Endothelial cell of hepatic sinusoid (primary cell): ENCODE results near the gene CDKN1B.

Source experiments
- in situ Hi-C: cut with HindIII; loops from 2 replicates; pipeline ENCODE4 v1.10.0; 2017; ENCODE audit warnings: low sequenced_read_pairs

The CDKN1B gene

DNA sequence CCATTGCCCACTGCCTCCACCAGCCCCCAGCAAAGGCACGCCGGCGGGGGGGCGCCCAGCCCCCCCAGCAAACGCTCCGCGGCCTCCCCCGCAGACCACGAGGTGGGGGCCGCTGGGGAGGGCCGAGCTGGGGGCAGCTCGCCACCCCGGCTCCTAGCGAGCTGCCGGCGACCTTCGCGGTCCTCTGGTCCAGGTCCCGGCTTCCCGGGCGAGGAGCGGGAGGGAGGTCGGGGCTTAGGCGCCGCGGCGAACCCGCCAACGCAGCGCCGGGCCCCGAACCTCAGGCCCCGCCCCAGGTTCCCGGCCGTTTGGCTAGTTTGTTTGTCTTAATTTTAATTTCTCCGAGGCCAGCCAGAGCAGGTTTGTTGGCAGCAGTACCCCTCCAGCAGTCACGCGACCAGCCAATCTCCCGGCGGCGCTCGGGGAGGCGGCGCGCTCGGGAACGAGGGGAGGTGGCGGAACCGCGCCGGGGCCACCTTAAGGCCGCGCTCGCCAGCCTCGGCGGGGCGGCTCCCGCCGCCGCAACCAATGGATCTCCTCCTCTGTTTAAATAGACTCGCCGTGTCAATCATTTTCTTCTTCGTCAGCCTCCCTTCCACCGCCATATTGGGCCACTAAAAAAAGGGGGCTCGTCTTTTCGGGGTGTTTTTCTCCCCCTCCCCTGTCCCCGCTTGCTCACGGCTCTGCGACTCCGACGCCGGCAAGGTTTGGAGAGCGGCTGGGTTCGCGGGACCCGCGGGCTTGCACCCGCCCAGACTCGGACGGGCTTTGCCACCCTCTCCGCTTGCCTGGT, at the start of gene CDKN1B:
Gene CDKN1B, plus strand, starts transcription at position 576 of the 793 bp plus-strand sequence. CDS start 472 bp downstream, outside the sequence.
- in situ Hi-C loops: no loop called here

DNA sequence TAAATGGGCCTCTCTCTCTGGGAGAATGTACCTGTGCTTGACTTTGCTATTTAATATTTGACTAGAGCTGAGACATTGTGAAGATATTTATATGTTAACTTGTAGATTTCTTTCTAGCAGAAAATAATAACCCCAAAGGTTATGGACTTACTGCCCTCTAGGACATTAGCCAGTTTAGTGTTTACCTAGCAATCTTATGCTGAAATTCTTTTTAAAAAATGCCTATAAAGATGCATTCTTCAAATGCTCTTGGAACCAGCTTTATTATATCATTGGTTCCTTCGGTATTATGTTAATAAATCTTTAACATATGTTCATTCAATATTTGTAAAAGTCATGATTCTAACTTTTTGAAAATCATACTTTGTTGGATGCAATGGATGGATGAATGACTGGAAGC, 49.2 kb upstream of the CDKN1B start:
- in situ Hi-C loops: loop anchor here (5.0 to 25.0 kb wide), 3 partner anchors 71 to 593 kb away; partner anchors contain the start of gene BCL2L14

DNA sequence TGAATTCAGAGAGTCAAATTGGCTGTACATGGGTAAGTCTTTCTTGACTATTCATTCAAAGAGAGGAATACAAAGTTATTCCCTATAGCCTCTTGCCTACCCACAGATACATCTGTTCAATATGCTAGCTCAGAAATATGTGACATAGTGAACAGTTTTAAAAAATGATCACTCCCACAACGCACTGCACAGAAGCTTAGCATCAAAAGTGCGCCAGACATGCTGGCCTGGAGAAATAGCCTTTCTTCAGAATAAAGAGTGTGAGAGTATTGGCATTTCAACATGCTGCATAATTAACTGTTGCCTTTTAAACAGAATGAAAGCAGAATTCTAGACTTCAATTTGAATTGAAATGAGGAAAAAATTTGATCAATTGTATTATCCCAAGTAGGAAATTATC, 48.1 kb upstream of the CDKN1B start:
- in situ Hi-C loops: loop anchor here (5.0 to 25.0 kb wide), 3 partner anchors 72 to 594 kb away; partner anchors contain the start of gene BCL2L14

DNA sequence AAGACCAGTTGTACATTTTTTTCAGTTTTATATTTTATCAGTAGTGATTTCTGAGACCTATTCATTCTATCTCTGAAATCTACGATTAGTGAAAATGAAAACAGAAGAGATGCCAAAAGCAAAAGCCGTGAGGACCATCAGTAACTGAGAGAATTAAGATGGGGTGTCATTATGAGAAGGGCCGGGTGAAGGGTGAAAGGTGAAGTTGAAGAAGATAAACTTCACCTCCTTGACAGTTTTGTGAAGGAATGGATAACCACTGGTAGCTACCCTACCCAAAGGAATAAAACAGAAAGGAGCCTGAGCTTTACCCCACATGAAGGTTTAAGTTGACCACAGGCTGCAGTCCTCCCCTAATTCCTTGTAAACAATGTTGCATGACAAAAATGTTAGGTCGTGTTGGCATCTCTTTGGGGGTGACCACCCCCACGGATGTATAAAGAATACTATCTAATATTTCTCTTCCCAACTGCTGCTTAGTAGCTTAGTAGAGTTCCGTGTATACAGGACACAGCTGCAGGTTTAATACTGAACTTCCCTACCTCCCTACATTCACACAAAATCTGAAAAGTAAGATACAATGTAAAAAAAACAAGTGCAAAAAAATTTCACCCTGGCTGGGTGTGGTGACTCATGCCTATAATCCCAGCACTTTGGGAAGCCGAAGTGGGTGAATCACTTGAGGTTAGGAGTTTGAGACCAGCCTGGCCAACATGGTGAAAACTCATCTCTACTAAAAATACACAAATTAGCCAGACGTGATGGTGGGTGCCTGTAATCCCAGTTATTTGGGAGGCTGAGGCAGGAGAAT, 45.1 kb upstream of the CDKN1B start:
- in situ Hi-C loops: loop anchor here (25.0 kb wide), 1 partner anchor 285 kb away; no protein-coding TSS in a partner anchor

DNA sequence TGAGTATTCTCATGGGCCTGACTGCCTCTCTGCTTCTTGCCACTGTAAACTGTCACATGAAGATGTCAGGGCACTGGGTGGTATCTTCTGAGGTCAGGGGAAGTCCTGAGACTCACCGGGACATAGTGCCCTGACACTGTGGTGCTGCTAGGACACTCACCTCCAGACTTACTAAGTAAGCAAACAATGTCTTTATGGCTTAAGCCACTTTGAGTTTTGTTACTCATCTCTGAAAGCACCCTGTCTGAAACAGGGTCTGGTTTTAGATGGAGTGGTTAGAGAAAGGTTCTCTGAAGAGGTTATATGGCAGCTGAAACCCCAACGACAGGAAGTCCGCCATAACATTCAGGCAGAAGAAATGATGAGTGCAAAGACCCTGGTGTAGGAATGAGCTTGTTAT, 43.9 kb upstream of the CDKN1B start:
- in situ Hi-C loops: loop anchor here (25.0 kb wide), 1 partner anchor 286 kb away; no protein-coding TSS in a partner anchor

DNA sequence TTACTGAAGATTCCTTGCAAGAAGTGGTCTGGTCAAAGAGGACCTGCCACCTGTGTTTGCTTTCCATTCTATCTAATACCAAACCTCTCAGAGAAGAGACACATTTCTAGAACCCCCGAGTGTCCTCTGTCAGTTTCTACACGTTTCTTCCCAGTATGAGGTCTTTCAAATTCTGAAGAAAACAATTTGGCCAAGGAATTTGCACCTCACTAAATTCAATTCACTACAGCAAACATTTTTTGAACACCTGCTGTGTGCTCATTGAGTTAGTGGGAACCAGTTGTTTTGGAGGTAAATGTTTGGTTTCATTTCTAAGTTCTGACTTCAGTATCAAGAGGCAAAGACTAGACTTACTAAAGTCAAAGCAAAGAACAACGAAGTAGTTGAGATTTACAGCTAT, 40.6 kb upstream of the CDKN1B start:
- in situ Hi-C loops: no loop called here

DNA sequence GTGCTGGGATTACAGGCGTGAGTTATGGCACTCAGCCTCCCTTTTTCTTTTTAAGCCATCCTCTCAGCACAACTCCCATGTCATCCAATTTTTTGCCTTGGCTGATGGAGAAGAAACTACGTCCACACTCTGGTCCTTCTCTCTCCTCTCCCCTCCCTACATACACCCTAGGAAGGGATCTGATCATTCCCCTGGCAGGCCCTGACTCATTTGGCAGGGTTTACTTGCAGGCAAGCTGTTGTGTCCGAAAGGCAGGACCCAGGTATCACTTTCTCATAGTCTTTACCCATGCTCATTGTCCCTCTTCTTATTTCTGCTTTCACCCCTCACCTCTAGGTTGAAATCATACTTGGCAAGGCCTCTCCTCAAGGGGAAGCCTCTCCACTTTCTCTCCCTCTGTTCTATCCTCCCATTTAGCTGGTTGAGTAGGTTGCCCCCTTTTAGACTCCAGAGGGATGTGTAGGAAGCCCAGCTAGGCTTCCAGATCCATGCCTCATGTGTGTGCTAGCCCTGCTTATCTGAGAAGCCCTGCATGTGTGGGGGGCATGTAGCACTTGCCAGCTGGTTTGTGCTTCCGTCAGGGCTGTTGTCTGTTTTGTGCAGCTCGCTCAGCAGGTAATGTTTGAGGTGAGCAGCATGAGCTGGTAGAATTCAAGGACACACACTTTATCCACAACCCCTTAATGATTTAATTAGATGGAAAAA, 36.0 kb upstream of the CDKN1B start:
- in situ Hi-C loops: no loop called here

DNA sequence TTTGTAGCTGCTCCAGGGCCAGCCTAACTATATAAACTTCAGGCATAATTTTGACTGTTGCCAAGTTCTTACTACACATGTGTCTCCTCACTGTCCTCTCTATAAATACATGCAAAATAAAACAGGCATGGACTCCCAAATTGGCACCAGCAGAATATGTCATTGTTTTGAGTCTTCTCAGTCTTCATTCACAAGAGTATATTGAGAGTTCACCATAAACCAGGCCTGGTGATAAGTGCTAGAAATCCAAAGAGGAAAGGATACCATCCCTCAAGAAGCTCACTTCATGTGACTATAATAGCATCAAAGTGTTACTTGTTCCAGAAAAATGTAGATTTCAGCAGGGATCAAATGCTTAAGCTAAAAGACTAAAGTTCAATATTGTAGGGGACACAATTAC, 34.9 kb upstream of the CDKN1B start:
- in situ Hi-C loops: no loop called here

DNA sequence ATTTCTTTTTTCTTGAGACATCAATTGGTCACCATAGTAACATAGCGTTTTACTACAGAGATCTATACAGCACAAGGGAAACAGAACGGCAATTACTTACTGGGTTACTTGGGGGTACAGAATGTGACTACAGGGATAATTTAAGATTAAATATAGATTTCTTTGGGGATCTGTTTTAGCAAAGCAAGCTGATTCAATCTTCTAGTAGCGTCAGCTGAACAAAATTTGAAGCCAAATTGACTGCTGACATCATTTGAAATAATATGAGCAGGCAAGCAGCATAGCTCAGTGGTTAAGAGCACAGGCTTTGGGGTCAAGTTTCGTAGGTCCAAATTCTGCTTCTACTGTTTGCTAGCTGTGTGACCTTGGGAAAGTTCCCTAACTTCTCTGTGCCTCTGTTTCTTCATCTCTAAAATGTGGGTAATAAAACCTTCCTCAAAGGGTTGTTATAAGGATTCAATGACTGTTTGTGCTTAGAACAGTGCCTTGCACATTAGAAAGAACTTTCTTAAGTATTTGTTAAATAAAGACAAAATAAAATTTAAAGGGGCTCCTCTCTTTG, 34.0 kb upstream of the CDKN1B start:
- in situ Hi-C loops: no loop called here

DNA sequence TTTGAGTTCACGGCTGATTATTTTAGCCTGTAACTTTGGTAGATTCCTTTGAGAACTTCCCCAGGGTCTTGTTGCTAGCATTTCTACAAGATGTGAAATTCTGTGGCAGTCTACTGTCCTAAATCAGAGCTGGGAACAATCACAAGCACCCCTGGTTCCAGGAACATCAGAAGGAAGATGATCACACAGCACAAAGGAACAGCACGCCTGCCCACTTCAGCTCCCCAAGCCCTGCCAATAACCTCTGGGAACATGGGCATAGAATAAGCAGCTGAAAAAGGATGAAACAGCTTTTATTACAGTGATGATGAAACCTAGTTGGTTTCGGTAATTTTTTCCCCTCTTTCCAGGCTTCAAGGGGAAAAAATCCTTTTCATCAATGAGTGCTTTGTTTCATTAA, 33.4 kb upstream of the CDKN1B start:
- in situ Hi-C loops: no loop called here

DNA sequence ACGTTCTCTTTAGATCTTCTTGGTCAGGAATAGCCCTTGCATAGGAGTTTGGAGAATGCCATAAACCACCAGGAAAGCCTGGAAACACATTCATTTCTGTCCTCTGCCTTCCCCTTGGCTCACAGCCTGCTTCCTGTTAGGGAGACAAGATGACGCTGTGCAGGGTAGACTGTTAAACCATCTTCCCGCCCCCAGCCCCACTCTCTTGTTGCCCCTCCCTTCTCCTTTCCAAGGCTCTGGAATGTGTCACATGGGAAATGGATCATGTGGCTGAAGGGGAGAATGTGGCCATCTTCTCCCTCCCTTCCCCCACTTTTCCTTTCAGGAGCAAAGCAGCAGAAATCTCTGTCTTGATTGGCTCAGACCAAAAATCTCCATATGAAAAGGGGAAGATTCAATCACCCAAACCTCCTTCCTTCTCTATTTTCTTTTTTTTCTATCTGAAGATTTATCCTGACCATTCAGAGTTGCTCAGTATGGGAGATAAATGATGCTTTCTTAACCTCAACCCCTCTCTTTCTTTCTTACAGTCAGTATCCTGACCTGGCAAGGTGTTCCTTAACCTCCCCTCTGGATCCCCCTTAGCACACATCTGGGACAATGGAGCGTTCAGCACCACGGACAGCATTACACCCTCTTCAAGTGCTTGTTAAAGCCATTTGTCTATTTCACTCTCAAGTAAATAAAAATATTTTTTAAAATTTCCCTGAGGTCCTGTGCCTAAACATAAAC, 32.6 kb upstream of the CDKN1B start:
- in situ Hi-C loops: no loop called here

DNA sequence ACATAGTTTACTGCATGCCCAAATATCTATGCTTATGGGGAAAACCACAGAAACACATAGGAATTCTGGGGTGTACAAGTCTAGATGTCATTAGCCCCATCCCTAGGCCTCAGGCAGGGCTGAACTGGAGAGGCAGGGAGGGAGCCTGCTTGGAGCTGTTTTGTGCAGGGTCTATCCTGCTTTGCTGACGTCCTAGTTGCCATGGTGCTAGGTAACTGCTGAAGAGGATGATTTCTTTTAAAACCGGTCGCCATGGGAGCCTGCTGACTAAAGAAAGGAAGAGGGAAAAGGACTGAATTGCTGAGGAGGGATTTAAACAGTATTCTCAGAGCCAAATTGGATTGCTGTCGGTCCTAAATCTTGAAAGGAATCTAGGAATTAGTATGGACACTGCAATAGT, 31.9 kb upstream of the CDKN1B start:
- in situ Hi-C loops: no loop called here

DNA sequence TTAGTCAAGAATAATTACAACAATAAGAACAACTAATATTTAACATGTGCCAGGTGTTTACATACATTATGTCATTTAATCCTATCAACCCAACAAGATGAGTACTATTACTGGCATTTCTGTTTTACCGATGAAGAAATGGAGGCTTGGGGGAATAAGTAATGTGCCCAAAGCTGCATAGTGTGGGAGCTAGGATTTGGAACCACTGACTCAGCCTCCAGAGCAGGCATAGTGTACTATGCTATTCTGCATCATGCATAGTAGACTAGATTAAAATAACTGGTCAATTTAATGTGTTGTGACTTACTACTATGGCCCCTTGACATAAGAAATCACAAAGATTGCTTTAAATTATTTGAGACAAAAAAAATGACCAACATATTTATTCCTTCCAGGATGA, 30.7 kb upstream of the CDKN1B start:
- in situ Hi-C loops: no loop called here

DNA sequence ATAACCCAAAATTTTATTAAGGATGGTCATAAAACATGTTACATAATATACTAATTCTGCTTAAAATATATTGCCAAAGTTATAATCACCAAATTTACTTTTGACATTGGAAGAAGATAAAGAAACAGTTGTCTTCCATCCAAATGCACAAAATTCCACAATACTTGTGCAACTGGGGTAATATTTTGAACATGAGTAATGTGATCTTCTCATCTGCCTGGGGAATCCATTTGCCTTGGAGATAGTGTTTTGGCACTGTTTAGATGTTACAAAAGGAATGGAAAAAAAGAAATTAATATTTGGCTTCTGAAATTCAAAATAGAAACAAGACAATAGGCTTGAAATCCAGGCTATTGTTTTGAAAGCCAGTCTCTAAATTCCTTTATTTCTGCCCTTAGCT, 30.2 kb upstream of the CDKN1B start:
- in situ Hi-C loops: no loop called here

DNA sequence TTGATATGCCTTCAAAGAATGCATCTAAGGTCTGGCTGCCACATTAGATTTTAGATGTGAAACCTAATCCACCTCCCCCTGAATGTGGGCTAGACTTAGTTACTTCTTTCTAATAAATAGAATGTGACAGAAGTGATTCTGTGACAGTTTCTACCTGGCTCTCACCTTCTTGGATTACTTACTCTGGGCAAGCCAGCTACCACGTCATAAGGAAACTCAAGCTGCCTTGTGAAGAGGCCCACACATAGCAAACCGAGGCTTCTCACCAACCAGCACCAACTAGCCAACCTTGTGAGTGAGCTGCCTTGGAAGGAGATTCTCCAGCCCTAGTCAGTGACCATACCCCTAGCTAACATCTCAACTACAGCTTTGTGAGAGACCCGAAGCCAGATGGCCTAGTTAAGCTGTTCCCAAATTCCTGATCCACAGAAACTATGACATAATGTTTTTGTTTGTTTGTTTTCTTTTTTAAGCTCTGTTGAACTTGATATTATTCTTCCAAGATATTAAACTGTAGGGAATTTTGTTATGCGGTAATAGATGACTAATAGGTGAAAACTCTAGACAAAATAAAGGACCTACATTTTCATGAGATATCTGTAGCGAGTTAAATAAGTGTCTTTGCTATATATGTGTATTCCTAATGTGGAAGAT, 27.4 kb upstream of the CDKN1B start:
- in situ Hi-C loops: no loop called here

DNA sequence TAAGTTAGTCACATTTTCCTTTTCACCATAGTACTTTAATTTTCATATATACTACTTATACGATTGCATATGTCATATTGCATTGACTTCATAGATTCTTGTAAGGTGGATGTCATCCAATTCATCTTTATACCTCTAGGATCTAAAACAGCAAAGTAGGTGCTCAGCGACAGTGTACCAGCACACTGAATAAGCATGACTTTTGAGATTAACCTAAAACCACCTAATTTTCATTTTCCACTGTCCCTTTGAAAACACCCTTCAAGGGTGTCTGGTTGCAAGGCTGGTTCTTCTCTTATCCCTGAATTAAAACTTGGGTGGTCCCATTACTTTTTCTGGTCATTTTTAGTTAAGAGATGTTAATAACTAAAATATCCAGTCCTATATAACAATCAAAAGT, 25.6 kb upstream of the CDKN1B start:
- in situ Hi-C loops: no loop called here

DNA sequence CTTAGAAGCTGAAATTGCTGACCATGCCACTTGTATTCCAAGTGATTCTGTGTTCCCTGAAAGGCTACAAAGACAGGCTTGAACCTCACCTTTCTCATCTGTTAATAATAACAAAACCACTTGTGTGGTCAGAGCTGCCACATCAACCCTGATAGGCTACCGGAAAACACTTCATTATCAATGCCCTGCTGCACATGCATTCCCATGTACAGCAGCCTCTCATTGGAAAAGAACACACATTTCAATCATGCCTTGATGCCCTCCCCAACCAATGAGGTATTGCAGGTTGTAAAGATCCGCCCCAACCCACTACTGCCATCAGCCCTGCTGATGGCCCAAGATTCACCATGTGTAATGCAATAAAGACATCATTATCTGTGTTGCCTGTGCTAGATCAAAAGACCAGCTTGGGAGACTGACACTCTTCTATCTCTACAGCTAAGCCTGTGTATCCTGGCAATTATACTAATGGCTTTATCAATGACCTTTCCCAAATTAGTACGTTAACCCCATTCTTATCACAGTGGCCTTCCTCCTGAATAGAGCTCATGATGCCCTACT, 24.0 kb upstream of the CDKN1B start:
- in situ Hi-C loops: no loop called here

DNA sequence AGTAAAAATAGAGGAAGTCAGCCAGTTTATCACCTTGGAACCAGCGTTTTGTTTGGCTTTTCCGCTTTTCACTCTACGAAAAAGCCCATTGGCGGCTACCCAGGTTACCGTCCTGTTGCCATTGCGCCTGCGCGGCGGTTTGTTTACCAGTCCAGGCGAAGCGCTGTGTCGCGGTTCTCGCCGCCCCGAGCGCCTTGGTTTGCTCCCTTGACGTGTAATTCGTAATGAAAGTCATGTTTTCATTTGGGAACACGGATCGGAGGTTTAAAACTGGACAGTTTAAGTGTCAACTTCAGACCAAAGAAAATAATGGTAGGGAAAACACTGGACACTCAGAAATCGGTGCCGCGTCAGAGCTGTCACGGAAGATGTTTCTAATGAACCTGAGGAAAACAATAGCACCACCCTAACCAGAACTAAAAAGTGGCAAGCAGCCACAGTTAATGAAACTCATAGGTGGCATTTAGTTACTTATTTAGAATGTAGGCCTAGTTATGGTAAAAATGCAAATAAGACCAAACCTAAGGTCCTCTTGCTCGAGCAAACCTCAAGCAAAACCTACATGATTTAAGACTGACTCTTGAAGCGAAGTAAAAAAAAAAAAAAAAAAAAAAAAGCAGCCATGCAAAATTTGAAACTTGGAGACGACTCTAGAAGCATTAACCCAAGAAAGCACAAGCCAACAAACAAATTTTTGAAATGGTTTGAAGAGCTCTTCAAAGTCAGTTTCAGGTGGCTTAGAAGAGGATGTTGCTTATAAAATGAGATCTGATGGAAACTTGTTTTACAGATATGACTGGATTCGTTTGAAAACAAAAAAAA, 20.4 kb upstream of the CDKN1B start:
- in situ Hi-C loops: no loop called here

DNA sequence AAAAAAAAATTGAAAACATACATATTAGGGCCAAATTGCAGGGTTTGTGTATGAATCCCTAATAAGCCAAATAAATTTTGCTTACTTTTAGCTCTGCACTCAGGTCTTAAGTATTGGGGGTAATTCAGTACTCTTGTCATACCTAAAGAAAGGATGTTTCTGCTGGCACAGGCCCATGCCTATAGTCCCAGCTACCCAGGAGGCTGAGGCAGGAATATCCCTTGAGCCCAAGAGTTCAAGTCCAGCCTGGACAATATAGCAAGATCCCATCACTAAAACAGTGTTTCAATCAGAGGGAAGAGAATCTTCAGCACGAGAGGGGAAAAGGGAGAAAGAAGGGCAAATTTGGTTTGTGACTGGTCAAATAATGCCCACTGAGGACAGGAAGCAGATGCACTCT, 17.8 kb upstream of the CDKN1B start:
- in situ Hi-C loops: no loop called here
